ENCODE results near the gene HOXB6. TPM values are rescaled to one million over a fixed set of nuclear protein-coding genes. Genes with fewer than 3 reads are reported as not detected.
A peak's percentile ranks its signal among the peaks of the same experiment; 100 is the strongest.

HOXB6 gene
- total and polyA plus RNA-seq, 9 donors: 0.25 to 10.3 (median 1.2) TPM

- Histone ChIP-seq H3K4me1 (ENCODE audit: insufficient read depth) (no peaks in the 10 kb centered on the region), H3K27ac (no peak overlapping the region), H3K4me3 (peak overlapping the region; percentile 35), H3K36me3 (no peaks in the 10 kb centered on the region), H3K9me3 (no peaks in the 10 kb centered on the region), H3K27me3 (peaks cover 8% of the 10 kb centered on the region)
- DNase-seq: no peak
- 4 to 10% (median 4%) methylated on average over 12 to 19 of the region's 19 CpGs for WGBS, 3 donors
- no peak for TF ChIP-seq EP300 (IDR thresholded peaks at IDR 0.05)
- TF ChIP-seq CTCF (IDR thresholded peaks at IDR 0.05): no peak
- no peak for TF ChIP-seq POLR2A (IDR thresholded peaks at IDR 0.05)
- intact Hi-C loops (cut with DNase I): no loop called here
These were observed 27.3 kb downstream of the HOXB6 start for GRCh38 chr17:48577330-48577945.

GRCh38 chr17:48576479-48577309 lies 28.1 kb downstream of the HOXB6 start:
- TF ChIP-seq POLR2A (IDR thresholded peaks at IDR 0.05): no peak
- no peak for TF ChIP-seq EP300 (IDR thresholded peaks at IDR 0.05)
- no peak for TF ChIP-seq CTCF (IDR thresholded peaks at IDR 0.05)
- WGBS, 3 donors: 5 to 12% (median 8%) methylated on average over 43 of the region's 43 CpGs
- Histone ChIP-seq H3K27ac (no peak overlapping the region), H3K4me3 (peak overlapping the region; percentile 35), H3K36me3 (no peaks in the 10 kb centered on the region), H3K9me3 (no peaks in the 10 kb centered on the region), H3K27me3 (peaks cover 2% of the 10 kb centered on the region), H3K4me1 (ENCODE audit: insufficient read depth) (no peaks in the 10 kb centered on the region)
- no peak for DNase-seq
- intact Hi-C loops (cut with DNase I): no loop called here

- WGBS, 3 donors: 18 to 31% (median 18%) methylated on average over 22 of the region's 22 CpGs
- Histone ChIP-seq H3K4me3 (no peak overlapping the region), H3K27ac (no peak overlapping the region), H3K27me3 (no peaks in the 10 kb centered on the region), H3K36me3 (no peaks in the 10 kb centered on the region), H3K9me3 (no peaks in the 10 kb centered on the region), H3K4me1 (ENCODE audit: insufficient read depth) (no peaks in the 10 kb centered on the region)
- intact Hi-C loops (cut with DNase I): no loop called here
- no peak for TF ChIP-seq EP300 (IDR thresholded peaks at IDR 0.05)
- DNase-seq: no peak
These were observed 28.9 kb downstream of the HOXB6 start for GRCh38 chr17:48575673-48576478.

GRCh38 chr17:48575066-48575582 lies 29.7 kb downstream of the HOXB6 start:
- H3K27me3 ChIP-seq: no peaks in the 10 kb centered on the region
- TF ChIP-seq EP300 (IDR thresholded peaks at IDR 0.05) (no peak), POLR2A (IDR thresholded peaks at IDR 0.05) (no peak), CTCF (IDR thresholded peaks at IDR 0.05) (no peak)
- intact Hi-C loops (cut with DNase I): no loop called here
- no peaks in the 10 kb centered on the region for H3K9me3 ChIP-seq
- DNase-seq: no peak
- H3K4me1 ChIP-seq (ENCODE audit: insufficient read depth): no peaks in the 10 kb centered on the region
- no peak overlapping the region for H3K27ac ChIP-seq
- H3K4me3 ChIP-seq: no peak overlapping the region
- 24 to 41% (median 26%) methylated on average over 7 of the region's 7 CpGs for WGBS, 3 donors
- no peaks in the 10 kb centered on the region for H3K36me3 ChIP-seq

Measured in ovary (tissue), 9 donors.